ENCODE measurements around the gene MCUR1. TPM values are rescaled to one million over a fixed set of nuclear protein-coding genes. Genes with fewer than 3 reads are reported as not detected.

The MCUR1 gene
- total and polyA plus RNA-seq, 10 of the 15 experiments (the other 5 are each of a cell fraction or from before 2014, with no cell fraction given) = 4.4 to 43.9 (median 18.3) TPM

DNA sequence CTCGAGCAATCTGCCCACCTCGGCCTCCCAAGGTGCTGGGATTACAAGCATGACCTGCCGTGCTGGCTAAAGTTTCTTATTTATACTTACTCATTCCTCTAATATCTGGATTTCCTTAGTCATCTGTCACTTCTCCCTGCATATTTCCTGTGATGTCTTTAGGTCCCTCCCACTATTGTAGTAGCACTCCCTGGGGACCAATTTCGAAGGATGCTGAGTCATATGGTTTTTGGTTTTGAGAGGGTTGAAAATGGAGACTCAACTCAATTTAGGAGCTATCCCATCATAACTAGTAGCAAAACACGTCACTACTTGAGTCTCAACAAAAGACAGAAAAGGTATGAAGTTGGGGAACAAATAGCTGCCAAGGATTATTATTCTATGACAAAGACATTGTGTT, 20.2 kb downstream of the MCUR1 start (continued):
- TF ChIP-seq POLR2AphosphoS2 (IDR thresholded peaks at IDR 0.05; ENCODE audit: low read depth, low read length) (no peak), NR2C1 (IDR thresholded peaks at IDR 0.05) (no peak), BCL11A (IDR thresholded peaks at IDR 0.05; ENCODE audit: low read depth, low read length) (no peak; the same call in 1 of the 2 replicates), CHD2 (IDR thresholded peaks at IDR 0.05; ENCODE audit: borderline replicate concordance, low read depth, low read length) (no peak), SMAD5 (IDR thresholded peaks at IDR 0.05; ENCODE audit: low read depth) (no peak), KLF5 (IDR thresholded peaks at IDR 0.05; ENCODE audit: partially characterized antibody) (no peak), EP300 (IDR thresholded peaks at IDR 0.05; ENCODE audit: borderline replicate concordance in 1 of 2, control insufficient read depth in 1 of 2, low read depth in 2 of 2, low read length in 2 of 2) (no peak), ATF7 (IDR thresholded peaks at IDR 0.05; ENCODE audit: low read depth) (no peak), NR2F1 (conservative IDR thresholded peaks at IDR 0.05) (no peak)
- TF ChIP-seq, protein P1, sequence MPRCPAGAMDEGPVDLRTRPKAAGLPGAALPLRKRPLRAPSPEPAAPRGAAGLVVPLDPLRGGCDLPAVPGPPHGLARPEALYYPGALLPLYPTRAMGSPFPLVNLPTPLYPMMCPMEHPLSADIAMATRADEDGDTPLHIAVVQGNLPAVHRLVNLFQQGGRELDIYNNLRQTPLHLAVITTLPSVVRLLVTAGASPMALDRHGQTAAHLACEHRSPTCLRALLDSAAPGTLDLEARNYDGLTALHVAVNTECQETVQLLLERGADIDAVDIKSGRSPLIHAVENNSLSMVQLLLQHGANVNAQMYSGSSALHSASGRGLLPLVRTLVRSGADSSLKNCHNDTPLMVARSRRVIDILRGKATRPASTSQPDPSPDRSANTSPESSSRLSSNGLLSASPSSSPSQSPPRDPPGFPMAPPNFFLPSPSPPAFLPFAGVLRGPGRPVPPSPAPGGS (IDR thresholded peaks at IDR 0.05; ENCODE audit: borderline replicate concordance, insufficient read depth, low read depth, low read length, poor library complexity, severe bottlenecking) = no peak

DNA sequence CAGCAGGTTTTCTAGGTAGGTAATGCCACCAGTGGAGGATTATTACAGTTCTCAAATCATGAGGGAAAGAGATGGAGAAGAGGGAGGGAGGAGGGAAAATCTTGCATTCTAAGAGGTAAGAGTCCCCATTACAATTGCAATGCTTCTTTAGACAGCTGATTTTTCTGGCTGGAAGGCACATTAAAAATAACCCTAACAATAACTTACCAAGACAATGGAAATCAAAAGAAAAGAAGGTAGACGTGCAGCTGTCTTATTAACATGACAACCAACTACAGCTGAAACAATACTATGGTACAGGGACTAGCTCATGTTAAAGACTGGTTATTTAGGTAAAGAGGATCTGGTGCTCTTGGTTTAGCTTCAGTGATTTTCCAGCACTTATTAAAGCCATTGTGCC, 24.6 kb downstream of the MCUR1 start:
- CTCF ChIA-PET = interaction anchor here (1.3 to 1.5 kb wide), 2 partner anchors 119 to 277 kb away, joined by 3 to 4 read pairs; no protein-coding TSS in a partner anchor
- intact Hi-C loops (cut with micrococcal nuclease; ENCODE audit: unreplicated experiment) = loop anchor here (10.0 kb wide), 1 partner anchor 355 kb away; no protein-coding TSS in a partner anchor
- no peaks in the 10 kb centered on the region for H3K27me3 ChIP-seq (replicated peaks in 1 of 2; ENCODE audit: control insufficient read depth in 2 of 2, insufficient read depth in 2 of 2, low read length in 1 of 2)
- no peak overlapping the region for H3K9ac ChIP-seq (ENCODE audit: control insufficient read depth, insufficient read depth, low read length)
- no peak for DNase-seq (ENCODE audit: low read depth, low spot score)
- BruUV-seq (replicated peaks) = no TSS peak
- no peak for FAIRE-seq
- 97% methylated on average over 1 of the region's 1 CpG for WGBS (ENCODE audit: insufficient coverage, insufficient replicate concordance, low lambda C conversion rate, missing lambda C conversion rate)
- no peaks in the 10 kb centered on the region for H3K79me2 ChIP-seq (ENCODE audit: control insufficient read depth, insufficient read depth, low read length)
- RAD21 ChIA-PET (ENCODE audit: unreplicated experiment) = interaction anchor here (0.7 kb wide), 1 partner anchor 125 kb away, joined by 3 read pairs; no protein-coding TSS in a partner anchor
- H3K4me1 ChIP-seq (ENCODE audit: control insufficient read depth, insufficient read depth, low read length) = peaks cover 7% of the 10 kb centered on the region; the same call in 1 of the 2 replicates
- no peak for ATAC-seq
- POLR2A ChIA-PET = no interaction called here
- H3K4me3 ChIP-seq = no peak overlapping the region
- SMC1A ChIA-PET (ENCODE audit: uncharacterized antibody, unreplicated experiment) = interaction anchor here (0.6 kb wide), 2 partner anchors 165 to 522 kb away, joined by 3 read pairs; no protein-coding TSS in a partner anchor
- H4K20me1 ChIP-seq (ENCODE audit: control insufficient read depth, insufficient read depth) = no peaks in the 10 kb centered on the region
- H3K36me3 ChIP-seq (ENCODE audit: control insufficient read depth in 2 of 2, insufficient read depth in 2 of 2, low read length in 1 of 2) = peaks cover 1 to 9% of the 10 kb centered on the region in 2 experiments; a peak in 2 of 4 replicates
- H3K4me2 ChIP-seq (ENCODE audit: control insufficient read depth, insufficient read depth) = no peak overlapping the region
- in situ Hi-C loops (cut with MboI) = loop anchor here (5.0 kb wide), 1 partner anchor 273 kb away; no protein-coding TSS in a partner anchor
- H2AFZ ChIP-seq (ENCODE audit: control insufficient read depth, low read depth, low read length) = no peak overlapping the region
- no peak for TF ChIP-seq SIN3A (IDR thresholded peaks at IDR 0.05; ENCODE audit: low read depth, low read length)
- no peak for TF ChIP-seq SUPT20H (IDR thresholded peaks at IDR 0.05; ENCODE audit: borderline replicate concordance, control insufficient read depth, low read depth, low read length)
- no peak for TF ChIP-seq BRCA1 (IDR thresholded peaks at IDR 0.05; ENCODE audit: low read depth, low read length)
- no peaks in the 10 kb centered on the region for H3K9me3 ChIP-seq (replicated peaks; ENCODE audit: control insufficient read depth, insufficient read depth, low read length)
- H3K27ac ChIP-seq (ENCODE audit: control insufficient read depth, insufficient read depth) = no peak overlapping the region

Data from GM12878 (cell line).